GM12801 (cell line): ENCODE data around the gene ADRA1B.

Experiments used
- TF ChIP-seq, protein P1 (sequence below): IDR thresholded peaks from one replicate; pipeline ENCODE4 v1.5.1; 2011; ENCODE audit warnings: control low read depth; ENCODE audit not compliant: insufficient read length; ENCODE audit errors: extremely low read depth

The ADRA1B gene

DNA sequence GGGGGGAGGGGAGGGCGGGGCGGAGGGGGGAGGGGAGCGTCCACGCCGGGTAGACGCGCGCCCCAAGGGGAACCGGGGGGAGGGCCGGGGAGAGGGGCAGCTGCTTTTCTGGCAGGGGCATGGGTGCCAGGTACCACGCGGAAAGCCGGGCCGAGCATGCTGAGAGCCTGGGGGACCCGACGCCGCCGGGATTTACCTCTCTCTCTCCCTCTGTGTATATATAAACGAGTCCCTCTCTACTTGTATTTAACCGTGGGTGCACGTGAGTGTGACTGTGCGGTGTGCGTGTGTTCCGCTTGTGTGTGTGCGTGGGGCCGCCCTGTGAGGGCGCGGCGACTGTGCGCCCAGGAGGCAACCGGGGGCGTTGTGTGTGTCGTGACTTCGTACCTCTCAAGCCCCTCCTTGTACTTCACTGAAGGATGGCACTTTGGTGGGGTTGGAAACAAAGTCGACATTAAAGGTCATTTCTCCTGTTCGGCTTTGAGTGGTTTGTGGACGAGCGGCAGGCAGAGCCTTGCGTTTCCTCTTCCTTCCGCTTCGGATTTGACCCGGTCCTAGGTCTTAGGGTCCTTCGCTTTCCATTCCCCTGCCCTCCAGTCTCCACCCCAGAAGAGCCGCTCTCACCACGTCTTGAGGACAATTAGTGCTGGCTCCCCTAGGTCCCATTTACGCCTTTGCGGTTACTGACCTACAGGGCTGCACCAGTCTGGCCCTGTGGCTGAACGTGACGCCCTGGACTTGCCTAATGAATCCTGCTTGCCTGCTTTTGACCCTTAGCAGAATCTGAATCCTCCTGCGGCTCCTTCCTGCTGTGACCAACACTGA lies 56.5 kb downstream of the ADRA1B start:
- TF ChIP-seq, protein P1, sequence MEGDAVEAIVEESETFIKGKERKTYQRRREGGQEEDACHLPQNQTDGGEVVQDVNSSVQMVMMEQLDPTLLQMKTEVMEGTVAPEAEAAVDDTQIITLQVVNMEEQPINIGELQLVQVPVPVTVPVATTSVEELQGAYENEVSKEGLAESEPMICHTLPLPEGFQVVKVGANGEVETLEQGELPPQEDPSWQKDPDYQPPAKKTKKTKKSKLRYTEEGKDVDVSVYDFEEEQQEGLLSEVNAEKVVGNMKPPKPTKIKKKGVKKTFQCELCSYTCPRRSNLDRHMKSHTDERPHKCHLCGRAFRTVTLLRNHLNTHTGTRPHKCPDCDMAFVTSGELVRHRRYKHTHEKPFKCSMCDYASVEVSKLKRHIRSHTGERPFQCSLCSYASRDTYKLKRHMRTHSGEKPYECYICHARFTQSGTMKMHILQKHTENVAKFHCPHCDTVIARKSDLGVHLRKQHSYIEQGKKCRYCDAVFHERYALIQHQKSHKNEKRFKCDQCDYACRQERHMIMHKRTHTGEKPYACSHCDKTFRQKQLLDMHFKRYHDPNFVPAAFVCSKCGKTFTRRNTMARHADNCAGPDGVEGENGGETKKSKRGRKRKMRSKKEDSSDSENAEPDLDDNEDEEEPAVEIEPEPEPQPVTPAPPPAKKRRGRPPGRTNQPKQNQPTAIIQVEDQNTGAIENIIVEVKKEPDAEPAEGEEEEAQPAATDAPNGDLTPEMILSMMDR = no peak

DNA sequence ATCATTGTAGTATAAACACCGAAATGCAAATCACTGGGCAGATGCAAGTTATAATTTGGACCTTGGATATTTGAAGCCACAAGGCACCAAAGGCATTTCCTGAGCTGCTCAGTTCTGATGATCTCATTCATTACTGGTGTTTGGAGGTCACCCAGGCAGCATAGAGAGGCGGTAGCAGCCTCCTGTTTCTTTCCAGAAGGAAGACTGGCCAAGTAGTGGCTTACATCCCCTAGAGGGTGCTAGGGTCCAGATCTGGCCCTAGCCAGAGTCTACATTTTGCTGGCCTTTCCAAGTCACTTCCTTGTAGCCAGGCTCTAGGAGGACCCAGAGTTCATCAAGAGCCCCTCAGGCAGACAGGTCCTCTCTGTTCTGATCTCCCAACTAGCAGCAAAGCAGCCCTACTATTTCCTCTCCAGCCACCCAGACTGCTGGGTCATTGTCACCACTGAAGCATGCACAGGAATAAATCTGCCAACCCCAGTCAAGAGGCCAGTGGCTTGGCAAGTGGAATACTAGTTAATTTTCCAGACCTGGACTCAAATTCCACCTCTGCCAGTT lies 59.3 kb downstream of the ADRA1B start:
- TF ChIP-seq, protein P1 = no peak

DNA sequence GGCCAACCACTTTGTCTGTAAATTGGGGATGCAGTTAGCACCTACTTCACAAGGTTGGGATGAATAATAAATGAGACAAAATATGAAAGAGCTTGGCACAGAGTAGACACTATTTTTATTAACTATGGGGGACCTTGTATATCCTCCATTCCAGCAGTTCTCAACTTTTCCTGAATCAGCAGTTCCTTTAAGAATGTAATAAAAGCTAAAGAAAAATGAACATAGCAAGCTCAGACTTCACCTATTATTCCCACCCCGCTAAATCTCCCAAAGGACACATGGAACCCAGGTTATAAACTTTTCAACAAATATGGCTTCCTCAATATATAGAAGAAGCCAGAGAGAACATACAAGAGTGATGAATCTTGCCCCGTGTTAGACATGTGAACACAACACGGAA lies 60.6 kb downstream of the ADRA1B start:
- TF ChIP-seq, protein P1 = no peak

DNA sequence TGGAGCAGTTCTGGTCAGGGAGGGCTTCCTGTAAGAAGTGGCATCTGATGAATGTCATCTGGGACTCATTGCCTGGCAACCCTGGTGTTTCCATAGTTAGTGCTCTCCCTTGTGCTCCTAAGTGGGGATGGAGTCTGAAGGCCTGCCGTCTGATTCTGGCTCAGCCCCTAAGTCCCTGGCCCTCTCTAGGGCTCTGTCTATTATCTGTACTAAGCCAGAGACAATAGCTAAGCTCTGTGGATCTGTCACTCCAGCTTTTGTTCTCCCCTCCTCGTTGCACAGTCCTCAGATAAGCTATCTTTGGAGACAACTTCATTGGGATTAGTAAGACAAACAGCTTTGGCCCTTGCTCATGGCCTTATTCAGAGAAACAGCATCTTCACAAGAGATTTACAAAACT lies 62.1 kb downstream of the ADRA1B start:
- TF ChIP-seq, protein P1 = no peak

DNA sequence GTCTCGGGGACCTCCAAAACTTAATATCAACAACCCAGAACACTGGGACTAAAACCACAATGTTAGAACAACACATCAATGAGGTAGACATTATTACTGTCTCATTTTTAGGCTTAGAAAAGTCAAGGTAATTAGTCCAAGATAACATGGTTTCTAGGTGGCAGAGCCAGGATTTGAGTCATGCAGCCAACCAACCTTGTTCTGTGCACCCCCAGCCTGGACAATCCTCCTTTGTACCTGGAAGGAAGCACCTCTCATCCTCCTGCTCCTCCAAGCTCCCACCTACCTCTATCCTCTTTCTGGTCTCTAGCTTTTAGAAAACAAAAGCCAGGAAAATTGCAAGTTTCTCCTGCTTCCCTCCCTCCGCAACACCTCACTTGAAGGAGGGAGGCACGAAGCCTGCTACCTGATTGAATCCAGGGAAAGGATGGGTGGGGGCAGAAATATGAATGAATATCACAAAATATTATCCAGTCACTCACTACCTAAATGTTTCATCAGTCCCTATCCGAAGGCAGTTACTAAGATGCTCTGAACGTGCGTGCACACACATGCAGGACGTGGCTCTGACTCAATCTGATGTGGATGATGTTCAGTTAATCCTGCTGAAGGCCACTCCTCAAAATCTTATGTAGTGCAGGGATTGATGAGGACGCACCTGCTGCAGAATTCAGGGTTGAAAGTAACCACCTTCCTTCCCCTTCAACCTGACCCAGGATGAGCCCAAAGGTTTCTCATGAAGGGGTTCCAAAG lies 66.3 kb downstream of the ADRA1B start:
- TF ChIP-seq, protein P1 = no peak

DNA sequence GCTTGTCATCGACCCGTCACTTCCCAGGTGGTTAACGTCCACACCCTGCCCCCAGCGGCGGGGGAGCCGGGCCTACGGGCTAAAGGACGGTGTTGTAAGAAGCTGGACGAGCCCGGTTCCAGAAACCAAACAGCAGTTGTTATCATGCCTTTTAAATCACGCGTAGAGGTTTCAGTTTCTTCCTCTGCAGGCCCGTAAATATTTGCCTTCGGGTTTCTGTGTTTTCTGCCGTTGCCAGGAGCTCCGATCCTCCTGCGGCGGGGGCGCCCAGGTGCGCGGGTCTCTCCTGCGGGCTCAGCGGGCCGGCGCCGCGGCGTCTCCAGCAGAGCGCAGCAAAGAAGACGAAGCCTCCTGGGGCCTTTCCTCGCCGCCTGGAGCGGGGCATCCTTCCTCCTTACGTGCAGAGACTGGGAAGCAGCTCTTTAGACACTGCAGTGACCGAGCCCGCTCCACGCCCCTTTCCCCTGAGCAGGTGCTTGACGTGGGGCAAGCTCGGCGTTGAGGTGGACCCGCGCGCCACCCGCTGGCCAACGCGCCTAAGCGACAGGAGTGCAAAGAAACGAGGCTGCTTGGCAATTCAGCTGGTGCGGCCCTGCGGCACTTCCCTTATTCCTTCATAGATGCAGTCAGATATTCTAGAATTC lies 70.9 kb downstream of the ADRA1B start:
- TF ChIP-seq, protein P1 = no peak

DNA sequence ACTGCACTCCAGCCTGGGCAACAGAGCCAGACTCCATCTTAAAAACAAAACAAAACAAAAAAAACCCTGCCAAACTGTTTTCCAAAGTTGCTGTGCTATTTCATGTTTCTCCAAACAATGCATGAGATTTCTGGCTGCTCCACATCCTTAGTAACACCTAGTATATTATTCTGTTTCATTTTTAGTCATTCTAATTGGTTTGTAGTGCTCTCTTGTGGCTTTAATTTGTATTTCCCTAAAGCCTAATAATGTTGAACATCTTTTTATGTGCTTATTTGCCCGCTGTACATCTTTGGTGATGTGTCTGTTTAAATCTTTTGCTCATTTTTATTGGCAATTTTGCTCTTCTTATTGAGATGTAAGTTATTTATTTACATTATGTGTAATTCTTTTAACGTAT lies 74.2 kb downstream of the ADRA1B start:
- TF ChIP-seq, protein P1 = no peak
